Neural cell (in vitro differentiated cells): ENCODE results near the gene ST6GAL1.

Experiments
- EP300 ChIP-seq: fragments of 450-650 bp; conservative IDR thresholded peaks from 2 replicates; pipeline ENCODE4 v1.6.1; 2014; ENCODE audit warnings: antibody characterized with exemption, mild to moderate bottlenecking, moderate library complexity; ENCODE audit not compliant: poor library complexity, severe bottlenecking
- EZH2 ChIP-seq: fragments of 200-600, 300-800 bp; shearing (Covaris generic), sonication (generic); IDR thresholded peaks from 2 replicates; pipeline ENCODE4 v1.6.1; 2014; ENCODE audit warnings: antibody characterized with exemption, low read length, borderline replicate concordance, mild to moderate bottlenecking; ENCODE audit not compliant: insufficient read depth, poor library complexity, severe bottlenecking
- TAF1 ChIP-seq: IDR thresholded peaks from 2 replicates; pipeline ENCODE4 v1.6.1; 2012; ENCODE audit warnings: low read depth
- TF ChIP-seq, protein P1 (sequence below): fragments of 450-650 bp; IDR thresholded peaks from 2 replicates; pipeline ENCODE4 v1.5.1; 2014; ENCODE audit warnings: antibody characterized with exemption, mild to moderate bottlenecking, moderate library complexity; ENCODE audit not compliant: poor library complexity, severe bottlenecking

DNA sequence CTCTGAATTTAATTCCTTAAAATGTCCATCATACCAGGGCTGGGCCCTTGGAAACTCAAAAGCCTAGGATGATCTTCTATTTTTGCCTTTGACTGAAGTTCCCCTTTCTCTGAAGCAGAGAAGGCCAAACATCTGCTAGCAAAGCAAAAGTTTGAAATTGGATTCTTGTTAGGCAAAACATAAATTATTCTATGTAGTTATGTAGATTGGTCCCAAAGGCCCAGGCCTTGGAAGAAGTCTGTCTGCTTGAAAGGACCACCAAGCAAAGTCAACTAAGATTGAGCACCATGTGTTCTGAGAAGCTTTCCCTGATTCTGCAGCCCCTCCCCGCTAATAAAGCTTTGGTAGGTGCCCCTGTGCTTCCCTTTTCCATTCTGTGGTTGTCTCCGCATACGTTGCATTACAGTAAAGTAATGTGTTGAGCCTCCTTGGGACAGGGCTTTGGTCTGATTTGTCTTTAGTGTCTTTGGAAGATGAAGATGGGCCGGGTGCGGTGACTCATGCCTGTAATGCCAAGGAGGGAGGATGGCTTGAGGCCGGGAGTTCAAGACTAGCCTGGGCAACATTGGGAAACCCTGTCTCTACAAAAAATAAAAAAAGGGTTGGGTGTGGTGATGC is 152.5 kb downstream of the ST6GAL1 start:
- TF ChIP-seq EZH2, result no peak
- TF ChIP-seq, protein P1, sequence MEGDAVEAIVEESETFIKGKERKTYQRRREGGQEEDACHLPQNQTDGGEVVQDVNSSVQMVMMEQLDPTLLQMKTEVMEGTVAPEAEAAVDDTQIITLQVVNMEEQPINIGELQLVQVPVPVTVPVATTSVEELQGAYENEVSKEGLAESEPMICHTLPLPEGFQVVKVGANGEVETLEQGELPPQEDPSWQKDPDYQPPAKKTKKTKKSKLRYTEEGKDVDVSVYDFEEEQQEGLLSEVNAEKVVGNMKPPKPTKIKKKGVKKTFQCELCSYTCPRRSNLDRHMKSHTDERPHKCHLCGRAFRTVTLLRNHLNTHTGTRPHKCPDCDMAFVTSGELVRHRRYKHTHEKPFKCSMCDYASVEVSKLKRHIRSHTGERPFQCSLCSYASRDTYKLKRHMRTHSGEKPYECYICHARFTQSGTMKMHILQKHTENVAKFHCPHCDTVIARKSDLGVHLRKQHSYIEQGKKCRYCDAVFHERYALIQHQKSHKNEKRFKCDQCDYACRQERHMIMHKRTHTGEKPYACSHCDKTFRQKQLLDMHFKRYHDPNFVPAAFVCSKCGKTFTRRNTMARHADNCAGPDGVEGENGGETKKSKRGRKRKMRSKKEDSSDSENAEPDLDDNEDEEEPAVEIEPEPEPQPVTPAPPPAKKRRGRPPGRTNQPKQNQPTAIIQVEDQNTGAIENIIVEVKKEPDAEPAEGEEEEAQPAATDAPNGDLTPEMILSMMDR, result no peak
- no peak for TF ChIP-seq TAF1
- no peak for TF ChIP-seq EP300
